ENCODE data around the gene ZP1. TPM values are rescaled to one million over a fixed set of nuclear protein-coding genes. Genes with fewer than 3 reads are reported as not detected.

ZP1 gene
- total and polyA plus RNA-seq, 2 of the 13 experiments (the other 11 are each of a cell fraction or from before 2014, with no cell fraction given) = 0.16 TPM; not detected in 1

DNA sequence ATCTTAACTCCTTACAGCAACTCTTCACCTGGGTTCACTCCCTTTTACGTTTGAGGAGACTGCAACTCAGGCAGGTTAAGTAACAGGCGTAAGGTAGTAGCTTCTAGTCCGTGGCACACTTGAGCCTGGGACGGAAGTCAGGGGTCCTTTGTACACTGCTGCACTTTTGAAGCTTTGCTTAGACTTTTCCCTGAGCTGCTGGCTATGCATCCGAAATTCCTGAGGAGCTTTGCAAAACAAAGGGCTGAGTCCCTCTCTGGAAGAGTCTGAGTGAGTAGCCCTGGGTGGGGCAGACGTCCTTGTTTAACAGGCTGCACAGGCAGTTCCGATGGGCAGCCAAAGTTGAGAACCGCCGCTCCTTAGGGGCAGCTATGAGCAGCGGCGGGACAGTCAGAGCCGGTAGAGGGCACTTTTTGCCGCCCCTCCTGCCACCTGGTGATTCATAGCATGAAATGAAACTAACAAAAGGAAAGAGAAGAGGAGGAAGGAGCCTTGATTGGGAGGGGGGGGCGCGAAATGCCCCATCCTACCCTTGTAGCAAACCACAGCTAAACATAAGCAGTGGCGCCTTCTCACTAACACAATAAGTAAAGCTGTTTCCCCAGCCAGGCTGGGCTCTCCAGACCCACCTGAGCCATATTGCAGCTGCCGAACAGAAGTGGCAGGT is 48.0 kb downstream of the ZP1 start (continued):
- TF ChIP-seq, protein P1, sequence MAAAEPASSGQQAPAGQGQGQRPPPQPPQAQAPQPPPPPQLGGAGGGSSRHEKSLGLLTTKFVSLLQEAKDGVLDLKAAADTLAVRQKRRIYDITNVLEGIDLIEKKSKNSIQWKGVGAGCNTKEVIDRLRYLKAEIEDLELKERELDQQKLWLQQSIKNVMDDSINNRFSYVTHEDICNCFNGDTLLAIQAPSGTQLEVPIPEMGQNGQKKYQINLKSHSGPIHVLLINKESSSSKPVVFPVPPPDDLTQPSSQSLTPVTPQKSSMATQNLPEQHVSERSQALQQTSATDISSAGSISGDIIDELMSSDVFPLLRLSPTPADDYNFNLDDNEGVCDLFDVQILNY (CRISPR knock-in tag; conservative IDR thresholded peaks at IDR 0.05) = no peak
- TF ChIP-seq SOX5 (CRISPR knock-in tag; IDR thresholded peaks at IDR 0.05; ENCODE audit: borderline replicate concordance) (no peak), KLF9 (CRISPR knock-in tag; IDR thresholded peaks at IDR 0.05; ENCODE audit: low read depth) (no peak), ZNF879 (CRISPR knock-in tag; IDR thresholded peaks at IDR 0.05) (no peak), ZNF720 (CRISPR knock-in tag; IDR thresholded peaks at IDR 0.05) (no peak), DR1 (CRISPR knock-in tag; IDR thresholded peaks at IDR 0.05) (no peak), JUN (CRISPR knock-in tag; IDR thresholded peaks at IDR 0.05) (no peak), ZNF747 (CRISPR knock-in tag; IDR thresholded peaks at IDR 0.05; ENCODE audit: borderline replicate concordance) (no peak), RBM39 (IDR thresholded peaks at IDR 0.05; ENCODE audit: low read depth, low read length, poor library complexity, severe bottlenecking) (no peak), TBX2 (CRISPR knock-in tag; IDR thresholded peaks at IDR 0.05; ENCODE audit: borderline replicate concordance) (no peak), HOXD1 (CRISPR knock-in tag; IDR thresholded peaks at IDR 0.05) (no peak), HNRNPUL1 (IDR thresholded peaks at IDR 0.05; ENCODE audit: low read depth, low read length) (no peak), MYC (CRISPR knock-in tag; IDR thresholded peaks at IDR 0.05; ENCODE audit: borderline replicate concordance) (no peak), ZNF12 (CRISPR knock-in tag; IDR thresholded peaks at IDR 0.05) (no peak), SKI (IDR thresholded peaks at IDR 0.05; ENCODE audit: partially characterized antibody) (no peak), ZNF20 (CRISPR knock-in tag; IDR thresholded peaks at IDR 0.05) (no peak), GLI4 (CRISPR knock-in tag; IDR thresholded peaks at IDR 0.05; ENCODE audit: borderline replicate concordance) (no peak), FOSL2 (CRISPR knock-in tag; IDR thresholded peaks at IDR 0.05) (peak; percentile 19; the same call in 1 of the 2 replicates)
- TF ChIP-seq, protein P2, sequence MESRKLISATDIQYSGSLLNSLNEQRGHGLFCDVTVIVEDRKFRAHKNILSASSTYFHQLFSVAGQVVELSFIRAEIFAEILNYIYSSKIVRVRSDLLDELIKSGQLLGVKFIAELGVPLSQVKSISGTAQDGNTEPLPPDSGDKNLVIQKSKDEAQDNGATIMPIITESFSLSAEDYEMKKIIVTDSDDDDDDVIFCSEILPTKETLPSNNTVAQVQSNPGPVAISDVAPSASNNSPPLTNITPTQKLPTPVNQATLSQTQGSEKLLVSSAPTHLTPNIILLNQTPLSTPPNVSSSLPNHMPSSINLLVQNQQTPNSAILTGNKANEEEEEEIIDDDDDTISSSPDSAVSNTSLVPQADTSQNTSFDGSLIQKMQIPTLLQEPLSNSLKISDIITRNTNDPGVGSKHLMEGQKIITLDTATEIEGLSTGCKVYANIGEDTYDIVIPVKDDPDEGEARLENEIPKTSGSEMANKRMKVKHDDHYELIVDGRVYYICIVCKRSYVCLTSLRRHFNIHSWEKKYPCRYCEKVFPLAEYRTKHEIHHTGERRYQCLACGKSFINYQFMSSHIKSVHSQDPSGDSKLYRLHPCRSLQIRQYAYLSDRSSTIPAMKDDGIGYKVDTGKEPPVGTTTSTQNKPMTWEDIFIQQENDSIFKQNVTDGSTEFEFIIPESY (CRISPR knock-in tag; IDR thresholded peaks at IDR 0.05) = peak; percentile 82; the same call in 1 of the 2 replicates
- TF ChIP-seq, protein P3, sequence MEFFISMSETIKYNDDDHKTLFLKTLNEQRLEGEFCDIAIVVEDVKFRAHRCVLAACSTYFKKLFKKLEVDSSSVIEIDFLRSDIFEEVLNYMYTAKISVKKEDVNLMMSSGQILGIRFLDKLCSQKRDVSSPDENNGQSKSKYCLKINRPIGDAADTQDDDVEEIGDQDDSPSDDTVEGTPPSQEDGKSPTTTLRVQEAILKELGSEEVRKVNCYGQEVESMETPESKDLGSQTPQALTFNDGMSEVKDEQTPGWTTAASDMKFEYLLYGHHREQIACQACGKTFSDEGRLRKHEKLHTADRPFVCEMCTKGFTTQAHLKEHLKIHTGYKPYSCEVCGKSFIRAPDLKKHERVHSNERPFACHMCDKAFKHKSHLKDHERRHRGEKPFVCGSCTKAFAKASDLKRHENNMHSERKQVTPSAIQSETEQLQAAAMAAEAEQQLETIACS (CRISPR knock-in tag; IDR thresholded peaks at IDR 0.05) = no peak
- TF ChIP-seq, protein P4, sequence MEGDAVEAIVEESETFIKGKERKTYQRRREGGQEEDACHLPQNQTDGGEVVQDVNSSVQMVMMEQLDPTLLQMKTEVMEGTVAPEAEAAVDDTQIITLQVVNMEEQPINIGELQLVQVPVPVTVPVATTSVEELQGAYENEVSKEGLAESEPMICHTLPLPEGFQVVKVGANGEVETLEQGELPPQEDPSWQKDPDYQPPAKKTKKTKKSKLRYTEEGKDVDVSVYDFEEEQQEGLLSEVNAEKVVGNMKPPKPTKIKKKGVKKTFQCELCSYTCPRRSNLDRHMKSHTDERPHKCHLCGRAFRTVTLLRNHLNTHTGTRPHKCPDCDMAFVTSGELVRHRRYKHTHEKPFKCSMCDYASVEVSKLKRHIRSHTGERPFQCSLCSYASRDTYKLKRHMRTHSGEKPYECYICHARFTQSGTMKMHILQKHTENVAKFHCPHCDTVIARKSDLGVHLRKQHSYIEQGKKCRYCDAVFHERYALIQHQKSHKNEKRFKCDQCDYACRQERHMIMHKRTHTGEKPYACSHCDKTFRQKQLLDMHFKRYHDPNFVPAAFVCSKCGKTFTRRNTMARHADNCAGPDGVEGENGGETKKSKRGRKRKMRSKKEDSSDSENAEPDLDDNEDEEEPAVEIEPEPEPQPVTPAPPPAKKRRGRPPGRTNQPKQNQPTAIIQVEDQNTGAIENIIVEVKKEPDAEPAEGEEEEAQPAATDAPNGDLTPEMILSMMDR (CRISPR knock-in tag; IDR thresholded peaks at IDR 0.05) = peak; percentile 22; the same call in 1 of the 2 replicates
- TF ChIP-seq, protein P5, sequence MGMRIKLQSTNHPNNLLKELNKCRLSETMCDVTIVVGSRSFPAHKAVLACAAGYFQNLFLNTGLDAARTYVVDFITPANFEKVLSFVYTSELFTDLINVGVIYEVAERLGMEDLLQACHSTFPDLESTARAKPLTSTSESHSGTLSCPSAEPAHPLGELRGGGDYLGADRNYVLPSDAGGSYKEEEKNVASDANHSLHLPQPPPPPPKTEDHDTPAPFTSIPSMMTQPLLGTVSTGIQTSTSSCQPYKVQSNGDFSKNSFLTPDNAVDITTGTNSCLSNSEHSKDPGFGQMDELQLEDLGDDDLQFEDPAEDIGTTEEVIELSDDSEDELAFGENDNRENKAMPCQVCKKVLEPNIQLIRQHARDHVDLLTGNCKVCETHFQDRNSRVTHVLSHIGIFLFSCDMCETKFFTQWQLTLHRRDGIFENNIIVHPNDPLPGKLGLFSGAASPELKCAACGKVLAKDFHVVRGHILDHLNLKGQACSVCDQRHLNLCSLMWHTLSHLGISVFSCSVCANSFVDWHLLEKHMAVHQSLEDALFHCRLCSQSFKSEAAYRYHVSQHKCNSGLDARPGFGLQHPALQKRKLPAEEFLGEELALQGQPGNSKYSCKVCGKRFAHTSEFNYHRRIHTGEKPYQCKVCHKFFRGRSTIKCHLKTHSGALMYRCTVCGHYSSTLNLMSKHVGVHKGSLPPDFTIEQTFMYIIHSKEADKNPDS (CRISPR knock-in tag; IDR thresholded peaks at IDR 0.05) = no peak
